Upper lobe of left lung (tissue), 6 donors: Measurements from ENCODE around the gene OTOG. TPM values are rescaled to one million over a fixed set of nuclear protein-coding genes. Genes with fewer than 3 reads are reported as not detected.

Source experiments
- ATAC-seq, 2 donors: fragments of 200-7000 bp; cut with Tn5 transposase; one replicate each; pipeline ENCODE4 v1.9.1; 2022; ENCODE audit warnings: mild to moderate bottlenecking in 2 of 2, moderate library complexity in 2 of 2; ENCODE audit not compliant: low FRiP score in 2 of 2
- DNase-seq, 2 donors: peaks; one replicate each; pipeline ENCODE4 v3.0.0-alpha.2; 2019 to 2020
- H3K27ac ChIP-seq, 4 donors: fragments of 200-600 bp; sonication (generic); one replicate each; pipeline ENCODE4 v1.5.1; 2016 to 2019
- H3K27me3 ChIP-seq, 4 donors: fragments of 200-600 bp; sonication (generic); one replicate each; pipeline ENCODE4 v1.5.1; 2017 to 2019
- H3K36me3 ChIP-seq, 4 donors: fragments of 200-600 bp; sonication (generic); one replicate each; pipeline ENCODE4 v1.5.1; 2016 to 2019
- H3K4me1 ChIP-seq, 4 donors: fragments of 200-600 bp; sonication (generic); one replicate each; pipeline ENCODE4 v1.5.1; 2018 to 2019
- H3K4me3 ChIP-seq, 4 donors: fragments of 200-600 bp; sonication (generic); one replicate each; pipeline ENCODE4 v1.5.1; 2017 to 2019; ENCODE audit warnings: mild to moderate bottlenecking in 2 of 4, moderate library complexity in 1 of 4
- H3K9me3 ChIP-seq, 4 donors: fragments of 200-600 bp; sonication (generic); one replicate each; pipeline ENCODE4 v1.5.1; 2018 to 2019
- CTCF ChIP-seq, 6 experiments: fragments of 450-650 bp in 4 of 6; fragments of 200-600 bp in 2 of 6; sonication (generic) in 2 of 6; IDR thresholded peaks; one replicate each; pipeline ENCODE4 v1.5.1; 2016 to 2019; ENCODE audit warnings: antibody characterized with exemption in 6 of 6
- EP300 ChIP-seq, 4 donors: sonication (generic); formaldehyde crosslinking; IDR thresholded peaks; one replicate each; pipeline ENCODE4 v1.5.1; 2017; ENCODE audit warnings: antibody characterized with exemption in 4 of 4, control low read depth in 2 of 4
- POLR2A ChIP-seq, 4 donors: fragments of 450-650 bp; IDR thresholded peaks; one replicate each; pipeline ENCODE4 v1.5.1; 2016 to 2017; ENCODE audit warnings: antibody characterized with exemption in 4 of 4, mild to moderate bottlenecking in 2 of 4
- POLR2AphosphoS5 ChIP-seq, 2 donors: sonication (generic); formaldehyde crosslinking; IDR thresholded peaks; one replicate each; pipeline ENCODE4 v1.5.1; 2017; ENCODE audit warnings: antibody characterized with exemption in 2 of 2
- WGBS, 2 donors: methylation state at CpG; one replicate each; pipeline ENCODE4 v1.1.5; 2017 to 2018; 5-methylcytosine and 5-hydroxymethylcytosine counted together
- total RNA-seq, 6 donors: library from RNA; depleted of rRNA in 4 of 6; stranded (reverse); fragments of >200 nt in 4 of 6; gene quantifications; one replicate each; pipeline versions ENCODE4 v1.1.0 to v1.2.1, GENCODE V29; 2016 to 2021
- donor health status: DM: no; HTN: no; CAD: no; lungs with moderate emphysema.
- donor health status: DM: no; HTN: yes; CAD: no; lungs with severe emphysema.

OTOG gene
- total RNA-seq, 6 donors from 2014 or later = not detected

- Histone ChIP-seq H3K27me3 (peaks cover 0 to 15% (median 3%) of the 10 kb centered on the region in 4 donors), H3K4me1 (peaks cover 0 to 6% (median 0%) of the 10 kb centered on the region in 4 donors), H3K27ac (no peak overlapping the region), H3K9me3 (no peaks in the 10 kb centered on the region), H3K36me3 (no peaks in the 10 kb centered on the region), H3K4me3 (no peak overlapping the region)
- ATAC-seq = no peak
- TF ChIP-seq POLR2A (IDR thresholded peaks at IDR 0.05) (no peak), EP300 (IDR thresholded peaks at IDR 0.05) (no peak), CTCF (IDR thresholded peaks at IDR 0.05) (no peak), POLR2AphosphoS5 (IDR thresholded peaks at IDR 0.05) (no peak)
- WGBS, 2 donors = 76 to 81% methylated on average over 7 of the region's 7 CpGs
- DNase-seq = no peak
Measured at GRCh38 chr11:17692931-17693330, 145.9 kb downstream of the OTOG start.

- TF ChIP-seq EP300 (IDR thresholded peaks at IDR 0.05) (no peak), POLR2A (IDR thresholded peaks at IDR 0.05) (no peak), CTCF (IDR thresholded peaks at IDR 0.05) (no peak)
- no peak for ATAC-seq
- Histone ChIP-seq H3K27me3 (peaks cover 0 to 15% (median 3%) of the 10 kb centered on the region in 4 donors), H3K36me3 (no peaks in the 10 kb centered on the region), H3K27ac (no peak overlapping the region), H3K4me3 (no peak overlapping the region), H3K9me3 (no peaks in the 10 kb centered on the region), H3K4me1 (peaks cover 0 to 6% (median 0%) of the 10 kb centered on the region in 4 donors)
- WGBS, 2 donors = 70 to 78% methylated on average over 4 of the region's 4 CpGs
- no peak for DNase-seq
Measured at GRCh38 chr11:17693531-17693930, 146.5 kb downstream of the OTOG start.

- TF ChIP-seq CTCF (IDR thresholded peaks at IDR 0.05) (no peak), EP300 (IDR thresholded peaks at IDR 0.05) (no peak), POLR2AphosphoS5 (IDR thresholded peaks at IDR 0.05) (no peak), POLR2A (IDR thresholded peaks at IDR 0.05) (no peak)
- H3K27me3 ChIP-seq = peaks cover 0 to 15% (median 3%) of the 10 kb centered on the region in 4 donors
- no peak for DNase-seq
Measured at GRCh38 chr11:17694494-17695110, 147.5 kb downstream of the OTOG start.

GRCh38 chr11:17695454-17696441 lies 148.7 kb downstream of the OTOG start:
- Histone ChIP-seq H3K27ac (no peak overlapping the region), H3K4me3 (no peak overlapping the region), H3K36me3 (no peaks in the 10 kb centered on the region), H3K27me3 (peaks cover 0 to 15% (median 3%) of the 10 kb centered on the region in 4 donors), H3K4me1 (peaks cover 0 to 6% (median 0%) of the 10 kb centered on the region in 4 donors), H3K9me3 (no peaks in the 10 kb centered on the region)
- no peak for TF ChIP-seq EP300 (IDR thresholded peaks at IDR 0.05)
- no peak for TF ChIP-seq POLR2AphosphoS5 (IDR thresholded peaks at IDR 0.05)
- TF ChIP-seq CTCF (IDR thresholded peaks at IDR 0.05) = no peak
- TF ChIP-seq POLR2A (IDR thresholded peaks at IDR 0.05) = no peak
- DNase-seq (peak in 1 of 2 donors; percentile 71), ATAC-seq (peak in 1 of 2 donors; percentile 13)
- WGBS, 2 donors = 15 to 17% methylated on average over 15 to 24 of the region's 68 CpGs

More at GRCh38 chr11:17694494-17695110, 147.5 kb downstream of the OTOG start:
- no peak for ATAC-seq
- no peak overlapping the region for H3K4me3 ChIP-seq
- WGBS, 2 donors = 85 to 88% methylated on average over 10 of the region's 10 CpGs
- H3K27ac ChIP-seq = no peak overlapping the region
- no peaks in the 10 kb centered on the region for H3K36me3 ChIP-seq
- H3K4me1 ChIP-seq = peaks cover 0 to 6% (median 0%) of the 10 kb centered on the region in 4 donors
- H3K9me3 ChIP-seq = no peaks in the 10 kb centered on the region
